K562 treated with DMSO at 1 percent for 24 hours (cell line): Measurements from ENCODE around the gene MGAT4B. TPM values are rescaled to one million over a fixed set of nuclear protein-coding genes. Genes with fewer than 3 reads are reported as not detected.

ENCODE experiments used
- total RNA-seq: library from RNA; unstranded; fragments of 300-600 nt; gene quantifications from 2 replicates; pipeline ENCODE4 v1.2.3, GENCODE V29; 2022; ENCODE audit warnings: low read depth; ENCODE audit not compliant: insufficient read depth

Gene MGAT4B
- 209 and 228 TPM in 2 replicates for total RNA-seq

DNA sequence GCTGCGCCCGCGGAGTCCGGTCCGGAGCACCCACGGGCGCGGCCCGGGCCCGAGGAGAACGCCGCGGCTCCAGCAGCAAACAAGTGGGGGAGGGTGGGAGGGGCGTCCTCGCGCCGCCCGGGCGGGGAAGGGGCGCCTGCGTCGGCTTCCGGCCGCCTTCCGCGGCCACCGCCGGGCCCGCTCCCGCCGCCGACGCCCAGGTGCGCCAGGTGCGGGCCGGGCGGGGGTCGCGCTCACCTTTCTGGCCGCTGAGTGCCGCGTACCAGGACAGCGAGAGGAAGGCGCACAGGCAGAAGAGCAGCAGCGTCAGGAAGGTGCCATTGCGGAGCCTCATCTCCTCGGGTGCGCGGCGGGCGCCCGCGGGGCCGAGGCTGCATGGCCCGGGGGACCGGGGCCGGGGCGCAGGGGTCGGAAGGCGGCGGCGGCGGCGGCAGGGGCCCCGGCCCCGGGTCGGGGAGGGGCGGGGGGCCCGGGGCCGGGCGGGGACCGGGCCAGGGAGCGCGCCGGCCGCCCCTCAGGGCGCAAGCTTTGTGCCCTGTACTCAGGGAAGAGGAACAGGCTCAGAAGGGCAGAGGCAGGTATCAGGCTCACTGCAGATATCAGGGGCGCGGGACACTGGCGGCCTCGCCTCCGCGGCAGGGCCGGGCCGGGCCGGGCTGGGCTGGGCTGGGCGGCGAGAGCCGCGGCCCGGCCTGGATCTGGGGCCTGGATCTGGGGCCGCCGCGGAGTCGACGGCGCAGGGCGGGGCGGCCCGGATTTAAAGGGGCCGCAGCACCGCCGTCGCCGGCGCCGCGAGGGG is at the start of gene MGAT4B:
TSS of gene MGAT4B (minus strand) at position 617 of the 799 bp plus-strand sequence. CDS start at position 334, 283 bp downstream.

DNA sequence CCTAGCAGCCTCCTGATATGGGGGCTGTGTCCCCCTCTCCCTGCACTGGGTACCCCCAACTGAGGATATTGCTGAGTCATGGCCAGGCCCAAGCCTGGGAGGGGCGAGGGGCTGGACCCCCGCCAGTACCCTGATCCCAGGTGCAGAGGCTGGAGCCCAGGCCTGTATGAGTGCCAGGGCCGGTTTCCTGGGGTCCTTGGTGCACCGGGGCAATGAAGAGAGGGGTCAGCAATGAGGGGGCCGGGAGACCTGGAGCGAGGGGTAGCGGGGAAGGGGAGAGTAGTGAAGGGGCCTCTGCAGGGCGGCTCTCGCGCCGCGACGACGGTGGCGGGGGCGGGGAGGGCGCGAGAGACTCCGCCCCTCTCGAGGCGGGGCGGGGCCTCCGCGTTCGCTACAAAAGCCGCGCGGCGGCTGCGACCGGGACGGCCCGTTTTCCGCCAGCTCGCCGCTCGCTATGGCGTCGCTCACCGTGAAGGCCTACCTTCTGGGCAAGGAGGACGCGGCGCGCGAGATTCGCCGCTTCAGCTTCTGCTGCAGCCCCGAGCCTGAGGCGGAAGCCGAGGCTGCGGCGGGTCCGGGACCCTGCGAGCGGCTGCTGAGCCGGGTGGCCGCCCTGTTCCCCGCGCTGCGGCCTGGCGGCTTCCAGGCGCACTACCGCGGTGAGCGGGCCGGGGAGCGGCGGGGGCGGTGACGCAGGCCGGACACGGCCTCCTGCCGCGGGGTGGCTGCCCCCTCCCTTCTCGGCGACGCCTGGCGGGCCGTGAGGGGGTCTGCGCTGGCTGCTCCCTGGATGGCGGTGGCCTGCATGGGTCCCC is 14.0 kb upstream of the MGAT4B start, which contains the start of gene SQSTM1:
TSS of gene SQSTM1 (plus strand) at position 423 of the 815 bp plus-strand sequence. CDS start at position 455, 32 bp downstream.

DNA sequence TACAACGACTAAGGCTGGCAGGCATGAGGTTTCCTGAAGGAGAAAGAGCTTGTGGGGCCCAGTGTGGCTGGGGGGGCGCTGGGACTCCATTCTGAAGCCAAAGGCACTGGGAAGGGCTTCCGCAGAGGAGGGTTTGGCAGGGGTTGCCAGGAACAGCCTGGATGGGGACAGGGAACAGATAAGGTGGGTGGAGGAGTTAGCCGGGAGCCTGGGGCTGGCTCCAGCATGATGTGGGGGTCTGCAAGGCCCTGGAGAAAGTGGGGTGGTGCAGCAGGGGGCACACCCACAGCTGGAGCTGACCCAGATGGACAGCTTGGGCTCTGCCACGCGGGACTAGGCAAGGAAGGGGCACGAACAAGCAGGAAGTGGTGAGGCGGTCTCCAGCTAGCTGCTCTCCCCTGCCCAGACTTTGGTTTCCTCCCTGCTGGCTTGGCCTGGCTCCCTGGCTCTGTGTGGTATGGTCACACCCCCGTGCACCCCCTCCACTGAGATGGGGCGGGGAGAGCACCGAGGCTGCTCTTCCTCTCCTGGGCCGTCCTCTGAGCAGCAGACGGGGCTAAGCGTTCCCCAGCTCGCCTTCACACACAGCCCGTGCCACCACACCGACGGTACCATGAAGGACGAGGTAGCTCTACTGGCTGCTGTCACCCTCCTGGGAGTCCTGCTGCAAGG is 13.1 kb downstream of the MGAT4B start, which contains the start of gene LTC4S:
TSS of gene LTC4S (plus strand) at position 519 of the 672 bp plus-strand sequence. CDS start at position 614, 95 bp downstream.

Other genes with a start within 250 kb of the MGAT4B start
- gene HNRNPH1, start 183.2 kb downstream of the MGAT4B start, total RNA-seq: 150 and 166 TPM in 2 replicates
- not detected in 2 replicates for gene CBY3, start 125.8 kb downstream of the MGAT4B start, total RNA-seq
- 237 and 247 TPM in 2 replicates for gene CANX, start 107.9 kb downstream of the MGAT4B start, total RNA-seq
- 18.6 and 19.4 TPM in 2 replicates for gene MAML1, start 74.0 kb downstream of the MGAT4B start, total RNA-seq
- not detected in 2 replicates for gene LTC4S, start 12.9 kb downstream of the MGAT4B start, total RNA-seq
- 617 and 671 TPM in 2 replicates for gene SQSTM1, start 14.0 kb upstream of the MGAT4B start, total RNA-seq
- gene MRNIP, start 52.0 kb upstream of the MGAT4B start, total RNA-seq: 19.1 and 21.7 TPM in 2 replicates
- 43.6 and 50.5 TPM in 2 replicates for gene TBC1D9B, start 101.0 kb upstream of the MGAT4B start, total RNA-seq